Tibial nerve (tissue), 4 donors: ENCODE data around the gene INHA. TPM values are rescaled to one million over a fixed set of nuclear protein-coding genes. Genes with fewer than 3 reads are reported as not detected.

Experiments used
- DNase-seq, 2 donors: peaks; one replicate each; pipeline ENCODE4 v3.0.0-alpha.2; 2019; ENCODE audit warnings: low spot score in 2 of 2
- H3K27ac ChIP-seq, 4 donors: fragments of 200-600 bp; sonication (generic) in 3 of 4; one replicate each; pipeline ENCODE4 v1.5.1; 2017 to 2019; ENCODE audit warnings: mild to moderate bottlenecking in 1 of 4
- H3K27me3 ChIP-seq, 2 donors: fragments of 200-600 bp; sonication (generic) in 1 of 2; one replicate each; pipeline versions ENCODE4 v1.5.1 to v1.6.0; 2017 to 2019
- H3K36me3 ChIP-seq, 3 donors: fragments of 200-600 bp; sonication (generic); one replicate each; pipeline ENCODE4 v1.5.1; 2018 to 2019
- H3K4me1 ChIP-seq, 4 donors: fragments of 200-600 bp; sonication (generic) in 3 of 4; one replicate each; pipeline ENCODE4 v1.5.1; 2017 to 2019
- H3K4me3 ChIP-seq, 4 donors: fragments of 200-600 bp; sonication (generic) in 3 of 4; one replicate each; pipeline ENCODE4 v1.5.1; 2017 to 2019; ENCODE audit warnings: mild to moderate bottlenecking in 1 of 4, moderate library complexity in 1 of 4
- H3K9me3 ChIP-seq, 4 donors: fragments of 200-600 bp; sonication (generic) in 3 of 4; one replicate each; pipeline ENCODE4 v1.5.1; 2017 to 2019
- CTCF ChIP-seq, 5 experiments: fragments of 200-600 bp in 3 of 5; fragments of 450-650 bp in 2 of 5; sonication (generic) in 3 of 5; IDR thresholded peaks; one replicate each; pipeline ENCODE4 v1.5.1; 2016 to 2019; ENCODE audit warnings: antibody characterized with exemption in 5 of 5, mild to moderate bottlenecking in 3 of 5, moderate library complexity in 2 of 5
- EP300 ChIP-seq, 2 donors: sonication (generic); formaldehyde crosslinking; IDR thresholded peaks; one replicate each; pipeline ENCODE4 v1.6.1; 2017; ENCODE audit warnings: antibody characterized with exemption in 2 of 2, mild to moderate bottlenecking in 1 of 2
- POLR2A ChIP-seq, 2 donors: fragments of 450-650 bp; IDR thresholded peaks; one replicate each; pipeline ENCODE4 v1.6.1; 2017; ENCODE audit warnings: antibody characterized with exemption in 2 of 2, mild to moderate bottlenecking in 2 of 2, moderate library complexity in 2 of 2
- WGBS, 2 donors: methylation state at CpG; one replicate each; pipeline ENCODE4 v1.1.5; 2018; 5-methylcytosine and 5-hydroxymethylcytosine counted together
- total RNA-seq, 4 donors: library from RNA; depleted of rRNA; stranded (reverse); fragments of >200 nt; gene quantifications; one replicate each; pipeline ENCODE4 v1.1.0, GENCODE V29; 2016

Gene INHA
- total RNA-seq, 4 donors from 2014 or later, result 1.1 to 1.4 TPM; not detected in 2

- H3K4me3 ChIP-seq, result no peak overlapping the region
- no peaks in the 10 kb centered on the region for H3K9me3 ChIP-seq
- TF ChIP-seq POLR2A (IDR thresholded peaks at IDR 0.05), result no peak
- TF ChIP-seq CTCF (IDR thresholded peaks at IDR 0.05), result no peak
- no peak for TF ChIP-seq EP300 (IDR thresholded peaks at IDR 0.05)
- no peaks in the 10 kb centered on the region for H3K36me3 ChIP-seq
- no peak for DNase-seq
- peaks cover 0 to 33% of the 10 kb centered on the region in 2 donors for H3K27me3 ChIP-seq
- no peak overlapping the region for H3K27ac ChIP-seq
- H3K4me1 ChIP-seq, result peaks cover 0 to 13% (median 0%) of the 10 kb centered on the region in 4 donors
- 81 to 82% methylated on average over 20 of the region's 20 CpGs for WGBS, 2 donors
Observed at GRCh38 chr2:219531639-219532377, 40.3 kb upstream of the INHA start.

- Histone ChIP-seq H3K4me1 (peaks cover 0 to 18% (median 2%) of the 10 kb centered on the region in 4 donors), H3K36me3 (no peaks in the 10 kb centered on the region), H3K4me3 (no peak overlapping the region), H3K27me3 (peaks cover 0 to 28% of the 10 kb centered on the region in 2 donors), H3K9me3 (no peaks in the 10 kb centered on the region), H3K27ac (no peak overlapping the region)
- DNase-seq, result no peak
- 88% methylated on average over 8 of the region's 8 CpGs for WGBS, 2 donors
- no peak for TF ChIP-seq CTCF (IDR thresholded peaks at IDR 0.05)
- TF ChIP-seq EP300 (IDR thresholded peaks at IDR 0.05), result no peak
- TF ChIP-seq POLR2A (IDR thresholded peaks at IDR 0.05), result no peak
Observed at GRCh38 chr2:219532378-219532649, 39.8 kb upstream of the INHA start.

GRCh38 chr2:219533930-219534661 is 38.0 kb upstream of the INHA start:
- no peak overlapping the region for H3K27ac ChIP-seq
- H3K4me3 ChIP-seq, result no peak overlapping the region
- no peaks in the 10 kb centered on the region for H3K9me3 ChIP-seq
- peaks cover 0 to 35% (median 16%) of the 10 kb centered on the region in 4 donors for H3K4me1 ChIP-seq
- H3K36me3 ChIP-seq, result peaks cover 0 to 5% (median 0%) of the 10 kb centered on the region in 3 donors
- WGBS, 2 donors, result 94% methylated on average over 6 of the region's 6 CpGs
- no peak for TF ChIP-seq EP300 (IDR thresholded peaks at IDR 0.05)
- TF ChIP-seq CTCF (IDR thresholded peaks at IDR 0.05), result no peak
- TF ChIP-seq POLR2A (IDR thresholded peaks at IDR 0.05), result no peak
- peaks cover 0 to 10% of the 10 kb centered on the region in 2 donors for H3K27me3 ChIP-seq
- no peak for DNase-seq

- Histone ChIP-seq H3K4me3 (no peak overlapping the region), H3K9me3 (no peaks in the 10 kb centered on the region), H3K4me1 (peaks cover 0 to 44% (median 25%) of the 10 kb centered on the region in 4 donors), H3K27ac (peak overlapping the region in 2 of 4 donors; percentile 91 to 97), H3K36me3 (peaks cover 0 to 26% (median 0%) of the 10 kb centered on the region in 3 donors), H3K27me3 (no peaks in the 10 kb centered on the region)
- DNase-seq, result no peak
- 65 to 72% methylated on average over 16 of the region's 16 CpGs for WGBS, 2 donors
- TF ChIP-seq POLR2A (IDR thresholded peaks at IDR 0.05) (no peak), EP300 (IDR thresholded peaks at IDR 0.05) (no peak), CTCF (IDR thresholded peaks at IDR 0.05) (no peak)
Observed at GRCh38 chr2:219536425-219536824, 35.7 kb upstream of the INHA start.

- H3K4me3 ChIP-seq, result no peak overlapping the region
- TF ChIP-seq EP300 (IDR thresholded peaks at IDR 0.05) (no peak), POLR2A (IDR thresholded peaks at IDR 0.05) (no peak), CTCF (IDR thresholded peaks at IDR 0.05) (no peak)
- H3K27ac ChIP-seq, result peak overlapping the region; percentile 24 to 97 (median 58)
- WGBS, 2 donors, result 27 to 41% methylated on average over 7 to 9 of the region's 9 CpGs
- no peak for DNase-seq
- H3K27me3 ChIP-seq, result no peaks in the 10 kb centered on the region
- peaks cover 0 to 50% (median 29%) of the 10 kb centered on the region in 4 donors for H3K4me1 ChIP-seq
- peaks cover 0 to 26% (median 0%) of the 10 kb centered on the region in 3 donors for H3K36me3 ChIP-seq
- no peaks in the 10 kb centered on the region for H3K9me3 ChIP-seq
Observed at GRCh38 chr2:219536967-219537366, 35.1 kb upstream of the INHA start.
